ENCODE measurements around the gene HDAC4. TPM values are rescaled to one million over a fixed set of nuclear protein-coding genes. Genes with fewer than 3 reads are reported as not detected.

HDAC4 gene
- total and polyA plus RNA-seq, 3 donors from 2014 or later: 29.0 to 67.5 (median 58.7) TPM

GRCh38 chr2:239271471-239271870 lies 129.3 kb downstream of the HDAC4 start:
- TF ChIP-seq CTCF (IDR thresholded peaks at IDR 0.05): no peak
- no peak for TF ChIP-seq POLR2A (IDR thresholded peaks at IDR 0.05)
- no peaks in the 10 kb centered on the region for H3K27me3 ChIP-seq
- 85 to 90% methylated on average over 11 of the region's 11 CpGs for WGBS, 2 donors
- H3K27ac ChIP-seq: no peak overlapping the region
- H3K36me3 ChIP-seq (ENCODE audit: low read depth, missing control alignments): no peaks in the 10 kb centered on the region
- no peak overlapping the region for H3K4me3 ChIP-seq
- H3K4me1 ChIP-seq: peaks cover 39% of the 10 kb centered on the region
- DNase-seq: no peak
- intact Hi-C loops (cut with DNase I; ENCODE audit: low total_unique reads): no loop called here
- H3K9me3 ChIP-seq: no peaks in the 10 kb centered on the region

- H3K4me1 ChIP-seq: peaks cover 37% of the 10 kb centered on the region
- intact Hi-C loops (cut with DNase I; ENCODE audit: low total_unique reads): no loop called here
- no peaks in the 10 kb centered on the region for H3K27me3 ChIP-seq
- 90 to 92% methylated on average over 9 to 10 of the region's 10 CpGs for WGBS, 2 donors
- H3K27ac ChIP-seq: no peak overlapping the region
- TF ChIP-seq CTCF (IDR thresholded peaks at IDR 0.05): no peak
- TF ChIP-seq POLR2A (IDR thresholded peaks at IDR 0.05): no peak
- H3K36me3 ChIP-seq (ENCODE audit: low read depth, missing control alignments): no peaks in the 10 kb centered on the region
- H3K4me3 ChIP-seq: no peak overlapping the region
- no peaks in the 10 kb centered on the region for H3K9me3 ChIP-seq
- DNase-seq: peak; percentile 13
These were observed 130.9 kb downstream of the HDAC4 start for GRCh38 chr2:239269916-239270315.

- H3K4me1 ChIP-seq: peaks cover 39% of the 10 kb centered on the region
- no peak overlapping the region for H3K27ac ChIP-seq
- intact Hi-C loops (cut with DNase I; ENCODE audit: low total_unique reads): no loop called here
- no peak overlapping the region for H3K4me3 ChIP-seq
- H3K36me3 ChIP-seq (ENCODE audit: low read depth, missing control alignments): no peaks in the 10 kb centered on the region
- no peaks in the 10 kb centered on the region for H3K9me3 ChIP-seq
- peak; percentile 12 for DNase-seq
- no peak for TF ChIP-seq CTCF (IDR thresholded peaks at IDR 0.05)
- TF ChIP-seq POLR2A (IDR thresholded peaks at IDR 0.05): no peak
- H3K27me3 ChIP-seq: no peaks in the 10 kb centered on the region
- 60 to 68% methylated on average over 9 to 10 of the region's 10 CpGs for WGBS, 2 donors
These were observed 131.5 kb downstream of the HDAC4 start for GRCh38 chr2:239269173-239269885.

GRCh38 chr2:239268549-239268948 lies 132.3 kb downstream of the HDAC4 start:
- Histone ChIP-seq H3K27ac (peak overlapping the region; percentile 6 to 71), H3K4me3 (no peak overlapping the region), H3K36me3 (ENCODE audit: low read depth, missing control alignments) (no peaks in the 10 kb centered on the region), H3K9me3 (no peaks in the 10 kb centered on the region), H3K4me1 (peaks cover 47% of the 10 kb centered on the region), H3K27me3 (no peaks in the 10 kb centered on the region)
- 82 to 85% methylated on average over 3 of the region's 3 CpGs for WGBS, 2 donors
- peak; percentile 1 for DNase-seq
- intact Hi-C loops (cut with DNase I; ENCODE audit: low total_unique reads): no loop called here
- TF ChIP-seq POLR2A (IDR thresholded peaks at IDR 0.05): no peak
- no peak for TF ChIP-seq CTCF (IDR thresholded peaks at IDR 0.05)

GRCh38 chr2:239268082-239268481 lies 132.7 kb downstream of the HDAC4 start:
- Histone ChIP-seq H3K4me3 (no peak overlapping the region), H3K4me1 (peaks cover 50% of the 10 kb centered on the region), H3K36me3 (ENCODE audit: low read depth, missing control alignments) (no peaks in the 10 kb centered on the region), H3K27ac (peak overlapping the region; percentile 6 to 71), H3K9me3 (no peaks in the 10 kb centered on the region), H3K27me3 (no peaks in the 10 kb centered on the region)
- intact Hi-C loops (cut with DNase I; ENCODE audit: low total_unique reads): no loop called here
- WGBS, 2 donors: 64 to 65% methylated on average over 6 of the region's 6 CpGs
- DNase-seq: peak; percentile 20
- no peak for TF ChIP-seq CTCF (IDR thresholded peaks at IDR 0.05)

Data from testis (tissue), 3 donors.